ENCODE results near the gene MTR. TPM values are rescaled to one million over a fixed set of nuclear protein-coding genes. Genes with fewer than 3 reads are reported as not detected.

The MTR gene
- total and polyA plus RNA-seq, 7 donors = 6.8 to 66.2 (median 51.3) TPM

GRCh38 chr1:236760986-236761385 is 34.1 kb upstream of the MTR start:
- Histone ChIP-seq H3K36me3 (ENCODE audit: insufficient read depth in 1 of 2, low read depth in 1 of 2) (peaks cover 0 to 83% of the 10 kb centered on the region in 2 donors), H3K4me1 (no peaks in the 10 kb centered on the region), H3K9me3 (no peaks in the 10 kb centered on the region), H3K4me3 (no peak overlapping the region), H3K27ac (no peak overlapping the region), H3K27me3 (ENCODE audit: insufficient read depth in 3 of 3, low read length in 2 of 3) (no peaks in the 10 kb centered on the region)
- no peak for TF ChIP-seq CTCF (IDR thresholded peaks at IDR 0.05)
- no peak for DNase-seq
- intact Hi-C loops (cut with DNase I) = loop anchor here in 1 of 2 donors (5.0 kb wide), 1 partner anchor 801 kb away; no protein-coding TSS in a partner anchor
- ATAC-seq = peak in 1 of 4 donors; percentile 12
- 83 to 91% (median 83%) methylated on average over 14 of the region's 14 CpGs for WGBS, 3 donors

- Histone ChIP-seq H3K27me3 (ENCODE audit: insufficient read depth in 3 of 3, low read length in 2 of 3) (no peaks in the 10 kb centered on the region), H3K9me3 (no peaks in the 10 kb centered on the region), H3K4me3 (no peak overlapping the region), H3K27ac (no peak overlapping the region), H3K4me1 (no peaks in the 10 kb centered on the region), H3K36me3 (ENCODE audit: insufficient read depth in 1 of 2, low read depth in 1 of 2) (peaks cover 0 to 83% of the 10 kb centered on the region in 2 donors)
- intact Hi-C loops (cut with DNase I) = loop anchor here in 1 of 2 donors (5.0 kb wide), 1 partner anchor 801 kb away; no protein-coding TSS in a partner anchor
- WGBS, 3 donors = 73 to 83% (median 75%) methylated on average over 5 of the region's 5 CpGs
- DNase-seq = no peak
- TF ChIP-seq CTCF (IDR thresholded peaks at IDR 0.05) = no peak
- no peak for ATAC-seq
Measured at GRCh38 chr1:236761397-236762132, 33.5 kb upstream of the MTR start.

GRCh38 chr1:236762410-236762809 is 32.7 kb upstream of the MTR start:
- Histone ChIP-seq H3K4me1 (no peaks in the 10 kb centered on the region), H3K27ac (no peak overlapping the region), H3K4me3 (no peak overlapping the region), H3K9me3 (no peaks in the 10 kb centered on the region), H3K36me3 (ENCODE audit: insufficient read depth in 1 of 2, low read depth in 1 of 2) (peaks cover 0 to 79% of the 10 kb centered on the region in 2 donors), H3K27me3 (ENCODE audit: insufficient read depth in 3 of 3, low read length in 2 of 3) (no peaks in the 10 kb centered on the region)
- no peak for TF ChIP-seq CTCF (IDR thresholded peaks at IDR 0.05)
- ATAC-seq = no peak
- intact Hi-C loops (cut with DNase I) = loop anchor here in 1 of 2 donors (5.0 kb wide), 1 partner anchor 800 kb away; no protein-coding TSS in a partner anchor
- no peak for DNase-seq
- WGBS, 3 donors = 68 to 77% (median 70%) methylated on average over 15 of the region's 15 CpGs

- DNase-seq (no peak), ATAC-seq (no peak)
- Histone ChIP-seq H3K27me3 (ENCODE audit: insufficient read depth in 3 of 3, low read length in 2 of 3) (no peaks in the 10 kb centered on the region), H3K27ac (no peak overlapping the region), H3K4me1 (no peaks in the 10 kb centered on the region), H3K9me3 (no peaks in the 10 kb centered on the region), H3K4me3 (no peak overlapping the region), H3K36me3 (ENCODE audit: insufficient read depth in 1 of 2, low read depth in 1 of 2) (peaks cover 0 to 45% of the 10 kb centered on the region in 2 donors)
- intact Hi-C loops (cut with DNase I) = no loop called here
- WGBS, 3 donors = 56 to 65% (median 62%) methylated on average over 6 of the region's 6 CpGs
- no peak for TF ChIP-seq CTCF (IDR thresholded peaks at IDR 0.05)
Measured at GRCh38 chr1:236765831-236766230, 29.3 kb upstream of the MTR start.
